Activated B cell treated with CpG ODN at 0.5 μM for 24 hours (primary cell): ENCODE results near the gene WNT2B. TPM values are rescaled to one million over a fixed set of nuclear protein-coding genes. Genes with fewer than 3 reads are reported as not detected.

Experiments used
- ATAC-seq: fragments of 200-7000 bp; cut with Tn5 transposase; one replicate; pipeline ENCODE4 v1.10.0; 2021; ENCODE audit warnings: low read depth, mild to moderate bottlenecking, moderate library complexity
- CTCF ChIA-PET: fragments of 350-600 bp; sonication (Branson Sonifier 250); formaldehyde crosslinking; loops from one replicate; lab custom pipeline; 2021; ENCODE audit warnings: antibody characterized with exemption; lab: Charles Lee
- POLR2A ChIA-PET: fragments of 350-600 bp; sonication (Branson Sonifier 250); formaldehyde crosslinking; loops from one replicate; lab custom pipeline; 2021; ENCODE audit warnings: antibody characterized with exemption; lab: Charles Lee
- DNase-seq: peaks from one replicate; pipeline ENCODE4 v3.0.0; 2022
- H3K27ac Mint-ChIP-seq: one replicate; pipeline ENCODE4 v1.8.0; 2020; ENCODE audit warnings: mixed read lengths
- H3K27me3 Mint-ChIP-seq: one replicate; pipeline ENCODE4 v1.8.0; 2021; ENCODE audit warnings: mixed read lengths
- H3K36me3 Mint-ChIP-seq: one replicate; pipeline ENCODE4 v1.8.0; 2021; ENCODE audit warnings: low read depth, mixed read lengths
- H3K4me1 Mint-ChIP-seq: one replicate; pipeline ENCODE4 v1.8.0; 2021; ENCODE audit warnings: mixed read lengths
- H3K4me3 Mint-ChIP-seq: one replicate; pipeline ENCODE4 v1.8.0; 2020; ENCODE audit warnings: mild to moderate bottlenecking, mixed read lengths
- H3K9me3 Mint-ChIP-seq: one replicate; pipeline ENCODE4 v1.8.0; 2020; ENCODE audit warnings: mixed read lengths
- intact Hi-C: fragments of 100-400 bp; cut with micrococcal nuclease; formaldehyde crosslinking; loops from one replicate; pipeline ENCODE4 v1.15.1; 2024
- total RNA-seq: library from RNA; stranded (reverse); gene quantifications from 2 replicates; pipeline ENCODE4 v1.2.3, GENCODE V29; 2022
- TF ChIP-seq, protein P1 (sequence below): fragments of 200-600 bp; IDR thresholded peaks from one replicate; pipeline ENCODE4 v1.8.0; 2022; ENCODE audit warnings: antibody characterized with exemption, mild to moderate bottlenecking

The WNT2B gene
- total RNA-seq, 1 donor from 2014 or later: 1.4 TPM

- H3K9me3 Mint-ChIP-seq: no peaks in the 10 kb centered on the region
- no peak overlapping the region for H3K4me3 Mint-ChIP-seq
- no peaks in the 10 kb centered on the region for H3K27me3 Mint-ChIP-seq
- no peak overlapping the region for H3K27ac Mint-ChIP-seq
- peaks cover 9% of the 10 kb centered on the region for H3K36me3 Mint-ChIP-seq
- ATAC-seq (no peak), DNase-seq (no peak)
- no peaks in the 10 kb centered on the region for H3K4me1 Mint-ChIP-seq
- TF ChIP-seq, protein P1, sequence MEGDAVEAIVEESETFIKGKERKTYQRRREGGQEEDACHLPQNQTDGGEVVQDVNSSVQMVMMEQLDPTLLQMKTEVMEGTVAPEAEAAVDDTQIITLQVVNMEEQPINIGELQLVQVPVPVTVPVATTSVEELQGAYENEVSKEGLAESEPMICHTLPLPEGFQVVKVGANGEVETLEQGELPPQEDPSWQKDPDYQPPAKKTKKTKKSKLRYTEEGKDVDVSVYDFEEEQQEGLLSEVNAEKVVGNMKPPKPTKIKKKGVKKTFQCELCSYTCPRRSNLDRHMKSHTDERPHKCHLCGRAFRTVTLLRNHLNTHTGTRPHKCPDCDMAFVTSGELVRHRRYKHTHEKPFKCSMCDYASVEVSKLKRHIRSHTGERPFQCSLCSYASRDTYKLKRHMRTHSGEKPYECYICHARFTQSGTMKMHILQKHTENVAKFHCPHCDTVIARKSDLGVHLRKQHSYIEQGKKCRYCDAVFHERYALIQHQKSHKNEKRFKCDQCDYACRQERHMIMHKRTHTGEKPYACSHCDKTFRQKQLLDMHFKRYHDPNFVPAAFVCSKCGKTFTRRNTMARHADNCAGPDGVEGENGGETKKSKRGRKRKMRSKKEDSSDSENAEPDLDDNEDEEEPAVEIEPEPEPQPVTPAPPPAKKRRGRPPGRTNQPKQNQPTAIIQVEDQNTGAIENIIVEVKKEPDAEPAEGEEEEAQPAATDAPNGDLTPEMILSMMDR: no peak
- ChIA-PET POLR2A (no interaction called here), CTCF (no interaction called here)
- intact Hi-C loops: no loop called here
Measured at GRCh38 chr1:112529301-112529700, 20.5 kb downstream of the WNT2B start.

- ChIA-PET CTCF (no interaction called here), POLR2A (no interaction called here)
- no peaks in the 10 kb centered on the region for H3K9me3 Mint-ChIP-seq
- peaks cover 9% of the 10 kb centered on the region for H3K36me3 Mint-ChIP-seq
- TF ChIP-seq, protein P1: no peak
- ATAC-seq (no peak), DNase-seq (no peak)
- H3K4me3 Mint-ChIP-seq: no peak overlapping the region
- H3K27me3 Mint-ChIP-seq: no peaks in the 10 kb centered on the region
- no peak overlapping the region for H3K27ac Mint-ChIP-seq
- intact Hi-C loops: no loop called here
- no peaks in the 10 kb centered on the region for H3K4me1 Mint-ChIP-seq
Measured at GRCh38 chr1:112530832-112531231, 22.1 kb downstream of the WNT2B start.

GRCh38 chr1:112532064-112532463 is 23.3 kb downstream of the WNT2B start:
- ChIA-PET POLR2A (no interaction called here), CTCF (no interaction called here)
- no peak overlapping the region for H3K4me3 Mint-ChIP-seq

DNA sequence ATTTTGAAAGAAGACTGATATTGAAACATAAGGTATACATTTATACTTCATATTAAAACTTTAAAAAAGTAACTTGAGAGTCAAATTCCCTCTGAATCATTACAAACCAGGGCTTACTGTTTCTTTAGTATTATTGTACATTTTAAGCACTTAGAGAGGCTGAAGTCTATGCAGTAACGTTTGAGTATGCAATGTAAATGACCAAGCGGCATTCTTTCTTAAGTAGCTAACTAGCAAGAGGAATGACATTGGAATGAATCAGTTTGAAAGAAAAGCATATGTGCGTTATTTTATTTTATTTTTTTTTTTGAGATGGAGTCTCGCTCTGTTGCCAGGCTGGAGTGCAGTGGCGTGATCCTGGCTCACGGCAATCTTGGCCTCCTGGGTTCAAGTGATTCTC is 24.3 kb downstream of the WNT2B start:
- no peaks in the 10 kb centered on the region for H3K9me3 Mint-ChIP-seq
- ChIA-PET CTCF (no interaction called here), POLR2A (no interaction called here)

More at GRCh38 chr1:112532064-112532463, 23.3 kb downstream of the WNT2B start:
- DNase-seq: no peak
- Mint-ChIP-seq H3K36me3 (peaks cover 6% of the 10 kb centered on the region), H3K9me3 (no peaks in the 10 kb centered on the region), H3K4me1 (no peaks in the 10 kb centered on the region), H3K27ac (no peak overlapping the region), H3K27me3 (no peaks in the 10 kb centered on the region)
- TF ChIP-seq, protein P1: no peak
- ATAC-seq: no peak
- intact Hi-C loops: no loop called here

DNA sequence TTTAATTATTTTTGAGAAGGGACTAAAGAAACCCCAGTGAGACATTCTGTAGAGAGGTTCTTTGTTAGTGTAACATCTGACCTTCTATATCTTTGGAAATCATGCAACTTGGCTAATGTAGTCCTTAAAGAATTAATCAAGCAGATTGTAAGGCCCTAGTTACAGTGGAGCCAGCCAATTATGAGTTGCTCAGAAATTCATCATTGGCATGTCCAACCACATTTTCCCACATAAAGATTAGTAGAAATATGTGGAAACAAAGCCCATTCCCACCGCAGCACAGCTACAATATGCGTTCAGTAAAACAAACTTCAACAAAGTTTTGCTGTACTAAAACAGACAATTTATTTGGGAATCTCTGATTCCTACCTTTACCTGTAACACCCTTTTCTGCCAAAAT is 27.8 kb downstream of the WNT2B start:
- no peaks in the 10 kb centered on the region for H3K4me1 Mint-ChIP-seq
- ChIA-PET POLR2A (no interaction called here), CTCF (no interaction called here)
- TF ChIP-seq, protein P1: no peak
- H3K27ac Mint-ChIP-seq: no peak overlapping the region
- no peaks in the 10 kb centered on the region for H3K9me3 Mint-ChIP-seq
- intact Hi-C loops: no loop called here
- DNase-seq (no peak), ATAC-seq (no peak)
- peaks cover 22% of the 10 kb centered on the region for H3K36me3 Mint-ChIP-seq
- no peaks in the 10 kb centered on the region for H3K27me3 Mint-ChIP-seq
- no peak overlapping the region for H3K4me3 Mint-ChIP-seq

More for the DNA sequence above, 24.3 kb downstream of the WNT2B start:
- no peak overlapping the region for H3K4me3 Mint-ChIP-seq
- no peak overlapping the region for H3K27ac Mint-ChIP-seq
- TF ChIP-seq, protein P1: no peak
- H3K36me3 Mint-ChIP-seq: peaks cover 3% of the 10 kb centered on the region
- DNase-seq (no peak), ATAC-seq (no peak)
- no peaks in the 10 kb centered on the region for H3K4me1 Mint-ChIP-seq
- intact Hi-C loops: no loop called here
- no peaks in the 10 kb centered on the region for H3K27me3 Mint-ChIP-seq
